ENCODE measurements around the gene TMEM156.

DNA sequence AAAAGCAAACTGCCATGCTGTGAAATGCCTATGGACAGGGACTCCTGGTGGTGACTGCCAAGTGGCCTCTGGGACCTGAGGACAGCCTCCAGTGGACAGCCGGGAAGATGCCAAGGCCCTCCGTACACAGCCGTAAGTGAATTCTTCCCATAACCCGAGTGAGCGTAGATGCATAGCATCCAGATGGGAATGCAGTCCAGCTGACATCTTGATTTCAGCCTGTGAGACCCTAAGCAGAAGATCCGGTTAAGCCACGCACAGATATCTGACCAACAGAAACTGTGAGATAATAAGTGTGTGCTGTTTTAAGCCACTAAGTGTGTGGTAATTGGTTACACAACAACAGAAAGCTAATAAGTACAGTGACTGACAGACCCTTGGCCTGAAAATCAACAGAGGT lies 55.9 kb downstream of the TMEM156 start:
- TF ChIP-seq, protein P1, sequence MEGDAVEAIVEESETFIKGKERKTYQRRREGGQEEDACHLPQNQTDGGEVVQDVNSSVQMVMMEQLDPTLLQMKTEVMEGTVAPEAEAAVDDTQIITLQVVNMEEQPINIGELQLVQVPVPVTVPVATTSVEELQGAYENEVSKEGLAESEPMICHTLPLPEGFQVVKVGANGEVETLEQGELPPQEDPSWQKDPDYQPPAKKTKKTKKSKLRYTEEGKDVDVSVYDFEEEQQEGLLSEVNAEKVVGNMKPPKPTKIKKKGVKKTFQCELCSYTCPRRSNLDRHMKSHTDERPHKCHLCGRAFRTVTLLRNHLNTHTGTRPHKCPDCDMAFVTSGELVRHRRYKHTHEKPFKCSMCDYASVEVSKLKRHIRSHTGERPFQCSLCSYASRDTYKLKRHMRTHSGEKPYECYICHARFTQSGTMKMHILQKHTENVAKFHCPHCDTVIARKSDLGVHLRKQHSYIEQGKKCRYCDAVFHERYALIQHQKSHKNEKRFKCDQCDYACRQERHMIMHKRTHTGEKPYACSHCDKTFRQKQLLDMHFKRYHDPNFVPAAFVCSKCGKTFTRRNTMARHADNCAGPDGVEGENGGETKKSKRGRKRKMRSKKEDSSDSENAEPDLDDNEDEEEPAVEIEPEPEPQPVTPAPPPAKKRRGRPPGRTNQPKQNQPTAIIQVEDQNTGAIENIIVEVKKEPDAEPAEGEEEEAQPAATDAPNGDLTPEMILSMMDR (IDR thresholded peaks at IDR 0.05): no peak
- TF ChIP-seq, protein P2, sequence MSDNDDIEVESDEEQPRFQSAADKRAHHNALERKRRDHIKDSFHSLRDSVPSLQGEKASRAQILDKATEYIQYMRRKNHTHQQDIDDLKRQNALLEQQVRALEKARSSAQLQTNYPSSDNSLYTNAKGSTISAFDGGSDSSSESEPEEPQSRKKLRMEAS (IDR thresholded peaks at IDR 0.05; ENCODE audit: low read depth): no peak
- no peak for TF ChIP-seq MXI1 (IDR thresholded peaks at IDR 0.05; ENCODE audit: low read depth, low read length)
- TF ChIP-seq YY1 (IDR thresholded peaks at IDR 0.05; ENCODE audit: low read depth): no peak
- TF ChIP-seq TAF1 (IDR thresholded peaks at IDR 0.05; ENCODE audit: borderline replicate concordance, low read depth, low read length): no peak
- no peak for TF ChIP-seq POLR2AphosphoS5 (IDR thresholded peaks at IDR 0.05; ENCODE audit: low read depth, low read length)
- TF ChIP-seq, protein P3, sequence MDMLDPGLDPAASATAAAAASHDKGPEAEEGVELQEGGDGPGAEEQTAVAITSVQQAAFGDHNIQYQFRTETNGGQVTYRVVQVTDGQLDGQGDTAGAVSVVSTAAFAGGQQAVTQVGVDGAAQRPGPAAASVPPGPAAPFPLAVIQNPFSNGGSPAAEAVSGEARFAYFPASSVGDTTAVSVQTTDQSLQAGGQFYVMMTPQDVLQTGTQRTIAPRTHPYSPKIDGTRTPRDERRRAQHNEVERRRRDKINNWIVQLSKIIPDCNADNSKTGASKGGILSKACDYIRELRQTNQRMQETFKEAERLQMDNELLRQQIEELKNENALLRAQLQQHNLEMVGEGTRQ (IDR thresholded peaks at IDR 0.05; ENCODE audit: borderline replicate concordance, low read depth, low read length): no peak
- no peak for TF ChIP-seq NFIC (IDR thresholded peaks at IDR 0.05; ENCODE audit: borderline replicate concordance)
- no peak for TF ChIP-seq SIN3A (IDR thresholded peaks at IDR 0.05; ENCODE audit: borderline replicate concordance, low read depth, low read length)
- TF ChIP-seq RFX5 (IDR thresholded peaks at IDR 0.05; ENCODE audit: low read length): no peak
